ENCODE data around the gene UNK. TPM values are rescaled to one million over a fixed set of nuclear protein-coding genes. Genes with fewer than 3 reads are reported as not detected.

The UNK gene, protein sequence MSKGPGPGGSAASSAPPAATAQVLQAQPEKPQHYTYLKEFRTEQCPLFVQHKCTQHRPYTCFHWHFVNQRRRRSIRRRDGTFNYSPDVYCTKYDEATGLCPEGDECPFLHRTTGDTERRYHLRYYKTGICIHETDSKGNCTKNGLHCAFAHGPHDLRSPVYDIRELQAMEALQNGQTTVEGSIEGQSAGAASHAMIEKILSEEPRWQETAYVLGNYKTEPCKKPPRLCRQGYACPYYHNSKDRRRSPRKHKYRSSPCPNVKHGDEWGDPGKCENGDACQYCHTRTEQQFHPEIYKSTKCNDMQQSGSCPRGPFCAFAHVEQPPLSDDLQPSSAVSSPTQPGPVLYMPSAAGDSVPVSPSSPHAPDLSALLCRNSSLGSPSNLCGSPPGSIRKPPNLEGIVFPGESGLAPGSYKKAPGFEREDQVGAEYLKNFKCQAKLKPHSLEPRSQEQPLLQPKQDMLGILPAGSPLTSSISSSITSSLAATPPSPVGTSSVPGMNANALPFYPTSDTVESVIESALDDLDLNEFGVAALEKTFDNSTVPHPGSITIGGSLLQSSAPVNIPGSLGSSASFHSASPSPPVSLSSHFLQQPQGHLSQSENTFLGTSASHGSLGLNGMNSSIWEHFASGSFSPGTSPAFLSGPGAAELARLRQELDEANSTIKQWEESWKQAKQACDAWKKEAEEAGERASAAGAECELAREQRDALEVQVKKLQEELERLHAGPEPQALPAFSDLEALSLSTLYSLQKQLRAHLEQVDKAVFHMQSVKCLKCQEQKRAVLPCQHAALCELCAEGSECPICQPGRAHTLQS
- total RNA-seq (2014; rRNA removed; shearing (Covaris generic)) = 24.0 and 29.6 TPM in 2 replicates

DNA sequence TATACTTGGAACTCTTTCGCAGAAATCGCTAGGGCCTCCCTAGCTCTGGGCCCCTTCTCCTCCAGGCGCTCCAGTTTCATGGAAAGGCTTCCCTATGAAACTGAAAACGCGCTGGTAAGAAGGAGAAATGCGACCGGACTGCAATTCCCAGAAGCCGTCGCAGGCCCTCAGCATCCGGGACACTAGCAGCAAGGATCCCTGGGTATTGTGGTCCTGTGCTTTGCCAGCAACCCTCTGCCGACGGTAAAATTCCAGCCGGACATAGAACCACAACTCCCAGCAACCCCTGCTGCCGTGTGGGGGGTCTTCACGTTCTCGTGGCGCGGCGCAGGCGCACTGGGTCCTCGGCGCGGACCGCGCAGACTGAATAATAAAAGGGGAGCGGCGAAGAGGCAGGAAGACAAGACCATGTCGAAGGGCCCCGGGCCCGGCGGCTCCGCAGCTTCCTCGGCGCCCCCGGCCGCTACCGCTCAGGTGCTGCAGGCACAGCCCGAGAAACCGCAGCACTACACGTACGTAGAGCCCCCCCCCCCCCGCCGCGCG lies at the start of gene UNK:
Gene UNK (plus strand): TSS at position 334 of the 543 bp plus-strand sequence. CDS start 75 bp downstream, at position 409.
- DNase-seq (ENCODE audit: low spot score) = peak; percentile 99

DNA sequence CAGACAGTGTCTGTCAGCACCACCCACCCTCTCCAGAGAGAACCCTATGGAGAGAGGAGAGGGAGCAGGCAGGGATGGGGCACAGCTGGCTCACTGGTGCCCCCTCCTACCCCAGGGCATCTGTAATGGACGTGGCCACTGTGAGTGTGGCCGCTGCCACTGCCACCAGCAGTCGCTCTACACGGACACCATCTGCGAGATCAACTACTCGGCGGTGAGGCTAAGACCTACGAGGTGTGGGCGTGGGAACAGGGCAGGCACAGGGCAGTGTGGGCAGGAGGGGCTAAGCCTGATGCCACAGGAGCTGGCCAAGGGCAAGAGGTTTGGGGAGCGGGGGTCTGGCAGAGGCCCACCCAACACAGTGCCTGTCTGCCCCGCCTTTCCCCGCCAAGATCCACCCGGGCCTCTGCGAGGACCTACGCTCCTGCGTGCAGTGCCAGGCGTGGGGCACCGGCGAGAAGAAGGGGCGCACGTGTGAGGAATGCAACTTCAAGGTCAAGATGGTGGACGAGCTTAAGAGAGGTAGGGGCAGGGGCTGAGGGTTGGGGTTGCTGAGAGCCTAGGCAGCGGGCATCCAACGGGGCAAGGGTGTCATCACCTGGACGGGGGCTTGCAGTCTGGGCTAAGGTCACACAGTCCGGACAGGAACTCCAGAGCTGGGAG lies 48.3 kb upstream of the UNK start:
- DNase-seq (ENCODE audit: low spot score) = no peak

DNA sequence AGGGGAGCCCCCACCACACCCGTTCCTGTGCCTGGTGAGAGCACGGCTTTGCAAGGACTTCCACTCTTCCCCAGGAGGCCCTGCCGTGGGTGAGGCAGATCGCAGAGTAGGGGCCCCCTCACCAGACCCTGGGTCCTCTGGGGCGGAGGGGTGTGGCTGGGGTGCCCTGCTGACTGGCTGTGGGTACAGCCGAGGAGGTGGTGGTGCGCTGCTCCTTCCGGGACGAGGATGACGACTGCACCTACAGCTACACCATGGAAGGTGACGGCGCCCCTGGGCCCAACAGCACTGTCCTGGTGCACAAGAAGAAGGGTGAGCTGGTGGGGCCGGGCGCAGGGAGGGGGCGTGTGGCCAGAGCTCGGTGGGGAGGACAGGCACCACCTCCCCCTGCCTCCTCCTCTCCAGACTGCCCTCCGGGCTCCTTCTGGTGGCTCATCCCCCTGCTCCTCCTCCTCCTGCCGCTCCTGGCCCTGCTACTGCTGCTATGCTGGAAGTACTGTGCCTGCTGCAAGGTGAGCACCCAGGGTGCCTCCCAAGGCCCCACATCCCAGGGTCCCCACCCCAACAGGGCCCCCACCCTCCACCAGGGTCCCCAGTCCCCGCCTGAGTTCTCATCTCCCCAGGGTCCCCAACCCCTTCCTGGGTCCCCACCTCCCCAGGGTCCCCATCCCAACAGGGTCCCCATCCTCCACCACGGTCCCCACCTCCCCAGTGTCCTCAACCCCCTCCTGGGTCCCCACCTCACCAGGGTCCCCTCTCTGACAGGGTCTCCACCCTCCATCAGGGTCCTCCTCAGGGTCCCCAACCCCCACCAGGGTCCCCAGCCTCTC lies 47.3 kb upstream of the UNK start:
- no peak for DNase-seq (ENCODE audit: low spot score)

- no peak for DNase-seq (ENCODE audit: low spot score)
Observed at GRCh38 chr17:75738218-75738802, 46.3 kb upstream of the UNK start.

GRCh38 chr17:75739174-75739573 lies 45.4 kb upstream of the UNK start:
- DNase-seq (ENCODE audit: low spot score) = no peak

DNA sequence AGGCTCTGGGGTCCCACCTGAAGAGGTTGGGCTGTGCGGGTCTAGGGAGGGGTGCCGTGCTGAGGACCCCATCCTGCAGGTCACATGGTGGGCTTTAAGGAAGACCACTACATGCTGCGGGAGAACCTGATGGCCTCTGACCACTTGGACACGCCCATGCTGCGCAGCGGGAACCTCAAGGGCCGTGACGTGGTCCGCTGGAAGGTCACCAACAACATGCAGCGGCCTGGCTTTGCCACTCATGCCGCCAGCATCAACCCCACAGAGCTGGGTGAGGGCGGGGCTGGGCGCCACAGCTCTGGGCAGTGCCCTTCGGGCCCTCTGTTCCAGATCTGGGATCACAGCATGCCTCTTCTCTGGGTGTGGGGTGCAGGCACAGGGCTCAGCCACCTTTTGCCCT lies 44.8 kb upstream of the UNK start:
- no peak for DNase-seq (ENCODE audit: low spot score)

GRCh38 chr17:75740215-75740614 lies 44.4 kb upstream of the UNK start:
- DNase-seq (ENCODE audit: low spot score) = no peak

DNA sequence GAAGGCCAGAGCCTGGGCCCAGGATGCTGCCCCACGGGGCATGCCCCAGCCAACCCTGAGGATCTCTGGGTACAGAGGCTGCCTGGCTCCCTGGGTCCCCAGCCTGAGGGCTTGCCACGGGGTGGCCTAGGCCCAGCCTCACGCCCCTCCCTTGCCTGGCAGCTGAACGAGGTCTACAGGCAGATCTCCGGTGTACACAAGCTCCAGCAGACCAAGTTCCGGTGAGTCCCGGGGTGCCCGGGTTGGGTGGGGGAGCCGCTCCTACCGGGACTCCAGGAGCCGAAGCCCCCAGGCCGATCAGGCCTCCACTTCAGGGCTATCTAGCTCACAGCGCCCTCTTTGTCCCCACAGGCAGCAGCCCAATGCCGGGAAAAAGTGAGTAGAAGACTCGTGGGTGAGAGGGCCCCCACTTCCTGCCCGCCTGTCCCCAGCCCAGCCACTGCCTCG lies 44.0 kb upstream of the UNK start:
- no peak for DNase-seq (ENCODE audit: low spot score)

DNA sequence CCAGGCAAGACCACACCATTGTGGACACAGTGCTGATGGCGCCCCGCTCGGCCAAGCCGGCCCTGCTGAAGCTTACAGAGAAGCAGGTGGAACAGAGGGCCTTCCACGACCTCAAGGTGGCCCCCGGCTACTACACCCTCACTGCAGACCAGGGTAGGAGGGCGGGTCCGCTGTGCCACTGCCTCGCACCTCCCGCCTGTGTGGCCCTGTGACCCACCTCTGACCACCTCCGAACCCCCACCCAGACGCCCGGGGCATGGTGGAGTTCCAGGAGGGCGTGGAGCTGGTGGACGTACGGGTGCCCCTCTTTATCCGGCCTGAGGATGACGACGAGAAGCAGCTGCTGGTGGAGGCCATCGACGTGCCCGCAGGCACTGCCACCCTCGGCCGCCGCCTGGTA lies 42.3 kb upstream of the UNK start:
- DNase-seq (ENCODE audit: low spot score) = no peak

- DNase-seq (ENCODE audit: low spot score) = no peak
Observed at GRCh38 chr17:75743625-75744206, 40.9 kb upstream of the UNK start.

DNA sequence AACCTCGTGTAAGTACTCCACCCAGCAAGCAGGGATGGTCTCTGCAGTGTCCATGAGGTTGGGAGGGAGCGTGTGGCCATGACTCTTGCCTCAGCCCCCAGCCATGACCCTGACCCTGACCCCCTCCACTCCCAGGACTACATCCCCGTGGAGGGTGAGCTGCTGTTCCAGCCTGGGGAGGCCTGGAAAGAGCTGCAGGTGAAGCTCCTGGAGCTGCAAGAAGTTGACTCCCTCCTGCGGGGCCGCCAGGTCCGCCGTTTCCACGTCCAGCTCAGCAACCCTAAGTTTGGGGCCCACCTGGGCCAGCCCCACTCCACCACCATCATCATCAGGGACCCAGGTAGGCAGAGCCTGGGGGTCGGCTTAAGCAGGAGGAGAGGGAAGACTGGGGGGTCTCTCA lies 35.9 kb upstream of the UNK start:
- no peak for DNase-seq (ENCODE audit: low spot score)

- peak; percentile 64 for DNase-seq (ENCODE audit: low spot score)
Observed at GRCh38 chr17:75749545-75750389, 34.8 kb upstream of the UNK start.

DNA sequence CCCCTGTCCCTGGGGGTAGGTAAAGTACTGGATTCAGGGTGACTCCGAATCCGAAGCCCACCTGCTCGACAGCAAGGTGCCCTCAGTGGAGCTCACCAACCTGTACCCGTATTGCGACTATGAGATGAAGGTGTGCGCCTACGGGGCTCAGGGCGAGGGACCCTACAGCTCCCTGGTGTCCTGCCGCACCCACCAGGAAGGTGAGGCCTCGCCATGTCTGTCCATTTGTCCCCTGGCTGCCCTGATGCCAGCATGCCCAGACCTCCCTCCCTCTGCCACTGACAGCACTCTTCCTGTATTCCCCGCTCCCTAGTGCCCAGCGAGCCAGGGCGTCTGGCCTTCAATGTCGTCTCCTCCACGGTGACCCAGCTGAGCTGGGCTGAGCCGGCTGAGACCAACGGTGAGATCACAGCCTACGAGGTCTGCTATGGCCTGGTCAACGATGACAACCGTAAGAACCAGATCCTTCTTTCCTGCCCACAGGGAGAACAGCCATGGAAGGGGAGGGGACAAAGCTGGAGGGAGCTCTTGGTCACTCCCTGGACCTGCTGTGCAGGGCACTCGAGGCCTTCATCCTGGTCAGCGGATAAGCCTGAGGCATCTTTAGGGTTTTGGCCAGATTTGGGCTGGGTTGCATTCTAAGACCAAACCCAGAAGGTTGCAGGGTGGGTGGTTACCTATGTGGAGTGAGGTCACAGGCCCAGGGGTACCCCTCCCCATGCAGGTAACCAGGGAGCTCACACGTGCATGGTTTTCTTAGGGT lies 33.8 kb upstream of the UNK start:
- no peak for DNase-seq (ENCODE audit: low spot score)

- no peak for DNase-seq (ENCODE audit: low spot score)
Observed at GRCh38 chr17:75751676-75752404, 32.8 kb upstream of the UNK start.

- DNase-seq (ENCODE audit: low spot score) = no peak
Observed at GRCh38 chr17:75752405-75752709, 32.2 kb upstream of the UNK start.

DNA sequence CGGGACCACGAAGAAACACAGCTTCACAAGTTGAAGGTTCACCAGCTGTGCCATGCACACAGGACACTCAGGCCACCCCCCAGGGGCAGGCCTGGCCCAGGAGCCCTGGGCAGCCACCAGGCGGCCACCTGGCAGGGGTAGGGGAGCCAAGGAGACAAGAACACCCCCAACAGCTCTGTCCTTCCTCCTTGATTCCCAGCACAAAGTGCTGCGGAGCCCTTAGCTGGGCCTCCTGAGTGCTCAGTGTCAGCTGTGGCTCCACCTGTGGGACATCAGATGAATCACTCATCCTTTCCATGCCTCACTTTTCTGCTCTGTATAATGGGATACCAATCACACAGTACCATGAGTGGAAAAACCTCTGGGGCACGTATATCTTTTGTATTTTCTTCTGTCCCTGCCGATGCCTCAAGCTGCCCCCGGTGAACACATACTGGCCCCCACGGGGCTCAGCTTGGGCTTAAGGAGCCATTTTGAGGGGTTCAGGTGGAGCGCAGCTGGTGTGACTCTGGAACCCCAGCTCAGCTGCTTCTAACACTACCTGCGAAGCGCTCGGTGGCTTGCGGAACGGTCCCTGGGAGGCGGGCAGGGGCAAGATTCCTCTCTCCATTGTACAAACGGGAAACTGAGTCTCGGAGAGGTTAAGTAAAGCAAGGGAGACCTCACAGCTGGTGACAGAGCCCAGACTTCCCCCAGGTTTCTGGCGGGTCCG lies 31.6 kb upstream of the UNK start:
- no peak for DNase-seq (ENCODE audit: low spot score)
